GM12801 (cell line): ENCODE results near the gene SLC38A2.

ENCODE experiments used
- TF ChIP-seq, protein P1 (sequence below): IDR thresholded peaks from one replicate; pipeline ENCODE4 v1.5.1; 2011; ENCODE audit warnings: control low read depth; ENCODE audit not compliant: insufficient read length; ENCODE audit errors: extremely low read depth

SLC38A2 gene

DNA sequence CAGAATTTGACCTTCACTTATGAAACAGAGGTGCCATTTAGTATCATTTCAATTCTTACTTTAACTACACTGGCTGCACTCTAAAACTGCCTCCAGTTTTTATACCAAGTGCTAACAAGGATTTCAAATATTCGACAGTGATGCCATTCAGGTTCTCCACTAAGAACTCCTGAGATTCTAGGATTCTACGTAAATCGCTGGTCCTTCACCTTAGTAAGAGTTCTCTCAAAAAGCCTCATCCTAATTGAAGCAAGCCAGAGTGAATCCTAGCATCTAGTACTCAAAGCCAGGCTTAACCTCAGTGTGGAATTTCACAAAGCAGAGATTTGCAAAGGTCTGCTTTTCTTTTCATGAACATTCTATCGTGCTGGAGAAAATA lies 3.5 kb downstream of the SLC38A2 start:
- TF ChIP-seq, protein P1, sequence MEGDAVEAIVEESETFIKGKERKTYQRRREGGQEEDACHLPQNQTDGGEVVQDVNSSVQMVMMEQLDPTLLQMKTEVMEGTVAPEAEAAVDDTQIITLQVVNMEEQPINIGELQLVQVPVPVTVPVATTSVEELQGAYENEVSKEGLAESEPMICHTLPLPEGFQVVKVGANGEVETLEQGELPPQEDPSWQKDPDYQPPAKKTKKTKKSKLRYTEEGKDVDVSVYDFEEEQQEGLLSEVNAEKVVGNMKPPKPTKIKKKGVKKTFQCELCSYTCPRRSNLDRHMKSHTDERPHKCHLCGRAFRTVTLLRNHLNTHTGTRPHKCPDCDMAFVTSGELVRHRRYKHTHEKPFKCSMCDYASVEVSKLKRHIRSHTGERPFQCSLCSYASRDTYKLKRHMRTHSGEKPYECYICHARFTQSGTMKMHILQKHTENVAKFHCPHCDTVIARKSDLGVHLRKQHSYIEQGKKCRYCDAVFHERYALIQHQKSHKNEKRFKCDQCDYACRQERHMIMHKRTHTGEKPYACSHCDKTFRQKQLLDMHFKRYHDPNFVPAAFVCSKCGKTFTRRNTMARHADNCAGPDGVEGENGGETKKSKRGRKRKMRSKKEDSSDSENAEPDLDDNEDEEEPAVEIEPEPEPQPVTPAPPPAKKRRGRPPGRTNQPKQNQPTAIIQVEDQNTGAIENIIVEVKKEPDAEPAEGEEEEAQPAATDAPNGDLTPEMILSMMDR = no peak

DNA sequence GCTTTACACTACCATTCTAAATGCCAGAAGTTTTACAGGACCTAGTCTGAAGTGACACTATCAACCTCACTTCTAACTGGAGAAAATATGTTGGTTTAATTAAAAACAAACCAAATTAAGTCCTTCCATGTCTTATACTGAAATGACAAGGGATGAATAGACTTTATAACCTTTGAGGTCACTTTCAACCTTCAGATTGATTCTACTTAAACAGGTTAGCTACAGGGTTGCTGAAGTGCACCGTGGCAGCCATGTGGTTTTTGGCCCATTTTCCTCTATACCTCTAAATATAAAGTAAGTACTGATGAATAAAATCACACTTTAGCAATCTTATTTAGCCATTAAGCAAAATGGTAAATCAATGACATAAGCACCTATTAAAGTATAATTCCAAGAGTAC lies 3.9 kb downstream of the SLC38A2 start:
- TF ChIP-seq, protein P1 = no peak

DNA sequence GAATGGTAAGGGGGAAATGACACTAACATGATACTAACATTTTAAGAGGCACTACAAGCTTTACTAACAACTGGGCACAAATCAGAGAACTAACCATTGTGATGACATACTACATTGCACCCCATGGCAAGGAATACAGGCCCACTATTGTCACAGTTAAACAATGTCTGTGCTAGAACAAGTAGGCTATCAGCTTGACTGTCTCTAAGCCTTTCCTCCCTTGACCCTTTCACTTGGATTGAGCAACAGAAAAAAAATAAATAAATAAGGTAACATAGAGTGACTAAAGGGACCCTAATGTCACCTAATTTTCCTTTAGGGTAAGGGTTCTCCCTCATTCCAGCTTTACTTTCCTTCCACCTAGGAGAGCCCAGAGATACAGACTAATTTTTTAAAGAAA lies 4.4 kb downstream of the SLC38A2 start:
- TF ChIP-seq, protein P1 = no peak

DNA sequence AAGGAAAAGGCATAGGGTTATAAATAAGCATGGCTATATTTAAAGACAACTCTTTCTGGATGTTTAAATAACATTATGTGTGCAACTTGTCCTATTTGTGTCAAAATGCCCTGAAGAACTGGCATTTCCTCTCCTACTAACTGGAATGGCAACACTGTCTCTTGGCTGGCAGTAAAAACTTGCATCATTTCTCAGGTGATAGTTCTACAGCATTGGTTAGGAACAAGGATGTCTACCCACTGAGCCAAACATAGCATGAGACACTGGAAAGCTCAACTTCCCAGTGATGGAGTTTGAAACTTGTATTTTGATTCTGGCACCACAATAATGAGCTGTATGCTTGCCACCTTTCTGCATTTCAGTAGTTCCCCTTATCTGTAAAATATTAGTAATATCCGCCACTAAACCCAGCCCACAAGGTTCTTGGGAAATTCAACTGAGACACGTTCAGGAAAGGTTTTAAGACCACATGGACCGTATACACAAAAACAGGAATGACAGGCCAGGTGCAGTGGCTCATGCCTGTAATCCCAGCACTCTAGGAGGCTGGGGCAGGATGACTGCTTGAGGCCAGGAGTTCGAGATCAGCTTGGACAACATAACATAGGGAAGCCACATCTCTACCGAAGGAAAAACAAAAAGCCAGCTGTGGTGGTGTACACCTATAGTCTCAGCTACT lies 5.1 kb downstream of the SLC38A2 start:
- TF ChIP-seq, protein P1 = no peak

DNA sequence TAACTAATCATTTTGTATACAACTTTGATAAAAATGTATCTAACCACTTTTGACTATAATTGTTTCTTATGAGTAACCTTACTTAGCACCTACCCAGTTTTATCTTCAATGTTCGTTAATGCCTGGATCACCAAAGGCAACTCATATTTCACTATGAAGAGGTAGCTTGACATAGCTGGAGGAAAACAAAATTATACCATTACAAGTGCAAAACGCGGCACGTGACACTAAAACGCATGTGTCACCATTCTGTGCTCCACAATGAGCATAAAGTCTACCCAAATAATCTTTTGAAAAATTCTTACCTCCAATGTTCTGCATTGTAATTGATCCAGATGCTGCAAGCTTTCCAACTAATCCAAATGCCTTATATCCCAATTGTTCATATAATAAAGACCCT lies 5.8 kb downstream of the SLC38A2 start:
- TF ChIP-seq, protein P1 = no peak

DNA sequence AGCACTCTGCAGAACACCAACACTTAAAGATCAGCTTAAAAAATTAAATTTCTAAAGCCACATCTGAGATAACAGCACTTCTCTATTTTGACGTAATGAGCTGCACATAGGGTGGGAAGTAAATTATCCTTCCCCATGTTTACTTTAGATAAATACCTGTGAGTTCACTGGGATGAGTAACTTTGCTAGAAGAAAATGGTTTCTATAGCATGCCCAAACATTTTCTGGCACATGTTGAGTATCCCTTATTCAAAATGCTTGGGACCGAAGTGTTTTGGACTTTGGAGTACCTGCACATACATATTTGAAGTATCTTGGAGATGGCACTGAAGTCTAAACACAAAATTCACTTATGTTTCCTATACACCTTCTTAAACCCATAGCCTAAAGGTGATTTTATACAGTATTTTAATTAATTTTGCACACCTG lies 6.6 kb downstream of the SLC38A2 start:
- TF ChIP-seq, protein P1 = no peak

DNA sequence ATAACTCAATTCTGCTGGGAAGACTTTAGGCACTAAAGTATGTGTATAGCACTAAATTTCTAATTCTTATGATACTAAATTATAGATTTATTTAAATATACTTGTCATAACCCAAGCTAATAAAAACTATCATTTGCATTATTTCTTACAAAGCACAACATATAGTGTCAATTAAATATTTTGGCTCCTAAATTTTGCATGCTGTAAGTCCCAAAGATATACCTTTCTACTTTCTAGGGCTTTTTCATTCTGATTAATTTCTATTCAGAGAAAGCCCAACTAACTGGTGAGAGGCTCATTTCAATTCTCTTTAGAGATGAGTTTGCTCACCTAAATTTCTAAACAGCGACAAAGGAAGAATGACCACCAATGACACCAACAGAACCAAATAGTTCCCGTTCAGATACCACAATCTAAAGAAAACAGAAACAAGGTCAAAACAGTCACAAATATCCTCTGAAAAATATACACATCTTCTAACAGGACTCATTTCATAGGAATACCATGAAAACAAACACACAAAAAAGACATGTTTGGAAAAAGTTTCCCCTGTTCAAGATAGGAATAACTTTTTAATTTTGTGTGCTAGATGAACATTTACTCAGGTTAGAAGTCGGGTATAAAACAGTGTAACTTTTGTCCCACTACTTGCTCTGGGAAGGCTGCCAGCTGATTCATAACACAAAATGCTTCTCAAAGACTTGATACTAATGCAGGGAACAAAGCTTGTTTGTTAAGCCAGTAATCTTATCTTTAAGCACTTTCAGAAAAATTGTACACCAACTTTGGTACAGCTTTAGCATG lies 7.6 kb downstream of the SLC38A2 start:
- TF ChIP-seq, protein P1 = no peak
